HuH-7 (cell line): ENCODE data around the gene GABRB1.
A peak's percentile ranks its signal among the peaks of the same experiment; 100 is the strongest.

Experiments
- DNase-seq: peaks from one replicate; pipeline ENCODE4 v3.0.0; 2011; ENCODE audit warnings: low spot score

GABRB1 gene

GRCh38 chr4:47471064-47471463, 439.7 kb downstream of the GABRB1 start:
- DNase-seq = no peak

GRCh38 chr4:47471591-47471990, 440.2 kb downstream of the GABRB1 start:
- peak; percentile 15 for DNase-seq

GRCh38 chr4:47473141-47473750, 441.9 kb downstream of the GABRB1 start:
- DNase-seq = no peak

- no peak for DNase-seq
Measured at GRCh38 chr4:47474799-47475198, 443.4 kb downstream of the GABRB1 start.

- no peak for DNase-seq
Measured at GRCh38 chr4:47475411-47475810, 444.0 kb downstream of the GABRB1 start.
